Measurements from ENCODE around the gene CACNA1E. TPM values are rescaled to one million over a fixed set of nuclear protein-coding genes. Genes with fewer than 3 reads are reported as not detected.
"Not testable (repeated sequence)": the region's sequence is repeated elsewhere in the genome, so short reads cannot be mapped to it uniquely, and the experiment has no call there.

The CACNA1E gene
- total RNA-seq, 1 donor from 2014 or later: not detected

GRCh38 chr1:181541947-181542346 is 58.6 kb downstream of the CACNA1E start:
- Mint-ChIP-seq H3K9me3 (ENCODE audit: low read depth) (no peaks in the 10 kb centered on the region), H3K27me3 (ENCODE audit: low read depth) (peaks cover 23% of the 10 kb centered on the region), H3K27ac (ENCODE audit: unreplicated experiment) (no peak overlapping the region), H3K4me3 (ENCODE audit: unreplicated experiment) (no peak overlapping the region), H3K36me3 (ENCODE audit: low read depth) (no peaks in the 10 kb centered on the region), H3K4me1 (ENCODE audit: low read depth) (no peaks in the 10 kb centered on the region)
- DNase-seq (ENCODE audit: low spot score): no peak
- TF ChIP-seq, protein P1, sequence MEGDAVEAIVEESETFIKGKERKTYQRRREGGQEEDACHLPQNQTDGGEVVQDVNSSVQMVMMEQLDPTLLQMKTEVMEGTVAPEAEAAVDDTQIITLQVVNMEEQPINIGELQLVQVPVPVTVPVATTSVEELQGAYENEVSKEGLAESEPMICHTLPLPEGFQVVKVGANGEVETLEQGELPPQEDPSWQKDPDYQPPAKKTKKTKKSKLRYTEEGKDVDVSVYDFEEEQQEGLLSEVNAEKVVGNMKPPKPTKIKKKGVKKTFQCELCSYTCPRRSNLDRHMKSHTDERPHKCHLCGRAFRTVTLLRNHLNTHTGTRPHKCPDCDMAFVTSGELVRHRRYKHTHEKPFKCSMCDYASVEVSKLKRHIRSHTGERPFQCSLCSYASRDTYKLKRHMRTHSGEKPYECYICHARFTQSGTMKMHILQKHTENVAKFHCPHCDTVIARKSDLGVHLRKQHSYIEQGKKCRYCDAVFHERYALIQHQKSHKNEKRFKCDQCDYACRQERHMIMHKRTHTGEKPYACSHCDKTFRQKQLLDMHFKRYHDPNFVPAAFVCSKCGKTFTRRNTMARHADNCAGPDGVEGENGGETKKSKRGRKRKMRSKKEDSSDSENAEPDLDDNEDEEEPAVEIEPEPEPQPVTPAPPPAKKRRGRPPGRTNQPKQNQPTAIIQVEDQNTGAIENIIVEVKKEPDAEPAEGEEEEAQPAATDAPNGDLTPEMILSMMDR (IDR thresholded peaks at IDR 0.05): no peak

DNA sequence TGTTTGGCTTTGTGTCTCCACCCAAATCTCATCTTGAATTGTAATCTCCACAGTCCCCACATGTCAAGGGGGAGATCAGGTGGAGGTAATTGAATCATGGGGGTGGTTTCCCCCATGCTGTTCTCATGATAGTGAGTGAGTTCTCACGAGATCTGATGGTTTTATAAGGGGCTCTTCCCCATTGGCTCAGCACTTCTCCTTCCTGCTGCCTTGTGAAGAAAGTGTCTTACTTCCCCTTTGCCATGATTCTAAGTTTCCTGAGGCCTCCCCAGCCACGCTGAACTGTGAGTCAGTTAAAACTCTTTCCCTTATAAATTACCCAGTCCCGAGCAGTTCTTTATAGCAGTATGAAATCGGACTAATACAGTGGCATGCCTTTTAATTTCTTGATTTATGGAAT is 59.1 kb downstream of the CACNA1E start:
- not testable (repeated sequence) for H3K36me3 Mint-ChIP-seq (ENCODE audit: low read depth); H3K9me3 Mint-ChIP-seq (ENCODE audit: low read depth); H3K4me1 Mint-ChIP-seq (ENCODE audit: low read depth); H3K4me3 Mint-ChIP-seq (ENCODE audit: unreplicated experiment); DNase-seq (ENCODE audit: low spot score); H3K27ac Mint-ChIP-seq (ENCODE audit: unreplicated experiment)
- H3K27me3 Mint-ChIP-seq (ENCODE audit: low read depth): peaks cover 21% of the 10 kb centered on the region

- H3K4me3 Mint-ChIP-seq (ENCODE audit: unreplicated experiment): no peak overlapping the region
- no peak for DNase-seq (ENCODE audit: low spot score)
These were observed 62.1 kb downstream of the CACNA1E start for GRCh38 chr1:181545395-181545794.

GRCh38 chr1:181548497-181548896 is 65.2 kb downstream of the CACNA1E start:
- Mint-ChIP-seq H3K27me3 (ENCODE audit: low read depth) (peaks cover 5% of the 10 kb centered on the region), H3K9me3 (ENCODE audit: low read depth) (no peaks in the 10 kb centered on the region), H3K4me3 (ENCODE audit: unreplicated experiment) (no peak overlapping the region), H3K27ac (ENCODE audit: unreplicated experiment) (no peak overlapping the region), H3K4me1 (ENCODE audit: low read depth) (no peaks in the 10 kb centered on the region), H3K36me3 (ENCODE audit: low read depth) (no peaks in the 10 kb centered on the region)
- TF ChIP-seq, protein P1 (IDR thresholded peaks at IDR 0.05): no peak
- no peak for DNase-seq (ENCODE audit: low spot score)

More at GRCh38 chr1:181545395-181545794, 62.1 kb downstream of the CACNA1E start:
- Mint-ChIP-seq H3K27ac (ENCODE audit: unreplicated experiment) (no peak overlapping the region), H3K4me1 (ENCODE audit: low read depth) (no peaks in the 10 kb centered on the region), H3K27me3 (ENCODE audit: low read depth) (peaks cover 11% of the 10 kb centered on the region), H3K9me3 (ENCODE audit: low read depth) (no peaks in the 10 kb centered on the region), H3K36me3 (ENCODE audit: low read depth) (no peaks in the 10 kb centered on the region)
- TF ChIP-seq, protein P1 (IDR thresholded peaks at IDR 0.05): no peak

DNA sequence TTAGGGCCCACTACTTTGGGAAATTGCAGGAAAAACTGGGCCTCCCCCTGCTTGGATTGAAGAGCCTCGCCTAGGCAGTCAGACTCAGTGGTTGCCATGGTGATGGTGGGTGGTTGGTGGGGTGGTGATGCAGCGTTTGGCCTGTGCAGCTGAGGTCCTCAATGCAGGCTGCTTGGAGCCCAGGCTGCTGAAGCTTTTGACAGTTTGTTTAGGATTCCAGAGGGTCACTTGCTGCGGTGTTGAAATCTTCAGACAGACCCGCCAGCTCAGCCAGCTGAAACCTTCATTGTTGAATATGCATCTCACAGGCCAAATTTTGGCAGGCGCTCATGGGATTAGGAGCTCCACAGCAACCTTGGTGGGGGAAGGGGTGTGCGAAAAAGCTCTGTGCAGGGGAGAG is 67.9 kb downstream of the CACNA1E start:
- H3K27me3 Mint-ChIP-seq (ENCODE audit: low read depth): peaks cover 1% of the 10 kb centered on the region
- H3K4me1 Mint-ChIP-seq (ENCODE audit: low read depth): no peaks in the 10 kb centered on the region
- H3K4me3 Mint-ChIP-seq (ENCODE audit: unreplicated experiment): no peak overlapping the region
- no peaks in the 10 kb centered on the region for H3K9me3 Mint-ChIP-seq (ENCODE audit: low read depth)
- DNase-seq (ENCODE audit: low spot score): no peak
- no peak overlapping the region for H3K27ac Mint-ChIP-seq (ENCODE audit: unreplicated experiment)
- TF ChIP-seq, protein P1 (IDR thresholded peaks at IDR 0.05): no peak
- H3K36me3 Mint-ChIP-seq (ENCODE audit: low read depth): no peaks in the 10 kb centered on the region

GRCh38 chr1:181551754-181552153 is 68.4 kb downstream of the CACNA1E start:
- no peaks in the 10 kb centered on the region for H3K36me3 Mint-ChIP-seq (ENCODE audit: low read depth)
- TF ChIP-seq, protein P1 (IDR thresholded peaks at IDR 0.05): no peak
- no peak overlapping the region for H3K4me3 Mint-ChIP-seq (ENCODE audit: unreplicated experiment)
- H3K4me1 Mint-ChIP-seq (ENCODE audit: low read depth): no peaks in the 10 kb centered on the region
- peaks cover 1% of the 10 kb centered on the region for H3K27me3 Mint-ChIP-seq (ENCODE audit: low read depth)
- no peak for DNase-seq (ENCODE audit: low spot score)
- no peak overlapping the region for H3K27ac Mint-ChIP-seq (ENCODE audit: unreplicated experiment)
- H3K9me3 Mint-ChIP-seq (ENCODE audit: low read depth): no peaks in the 10 kb centered on the region
